ENCODE results near the gene CCNH. TPM values are rescaled to one million over a fixed set of nuclear protein-coding genes. Genes with fewer than 3 reads are reported as not detected.

The CCNH gene
- total and polyA plus RNA-seq, 3 donors from 2014 or later, result 105 to 167 (median 142) TPM

GRCh38 chr5:87442419-87442818 is 29.7 kb upstream of the CCNH start:
- TF ChIP-seq POLR2A (IDR thresholded peaks at IDR 0.05), result no peak
- no peak for TF ChIP-seq CTCF (IDR thresholded peaks at IDR 0.05)
- 59 to 83% methylated on average over 1 of the region's 1 CpG for WGBS, 2 donors
- H3K36me3 ChIP-seq (ENCODE audit: low read depth, missing control alignments), result no peaks in the 10 kb centered on the region
- no peak overlapping the region for H3K27ac ChIP-seq
- H3K4me1 ChIP-seq, result no peaks in the 10 kb centered on the region
- H3K27me3 ChIP-seq, result no peaks in the 10 kb centered on the region
- no peak for DNase-seq
- H3K9me3 ChIP-seq, result no peaks in the 10 kb centered on the region
- intact Hi-C loops (cut with DNase I; ENCODE audit: low total_unique reads), result no loop called here
- no peak overlapping the region for H3K4me3 ChIP-seq

- H3K27ac ChIP-seq, result no peak overlapping the region
- H3K36me3 ChIP-seq (ENCODE audit: low read depth, missing control alignments), result no peaks in the 10 kb centered on the region
- no peak for TF ChIP-seq POLR2A (IDR thresholded peaks at IDR 0.05)
- TF ChIP-seq CTCF (IDR thresholded peaks at IDR 0.05), result no peak
- H3K9me3 ChIP-seq, result no peaks in the 10 kb centered on the region
- no peaks in the 10 kb centered on the region for H3K4me1 ChIP-seq
- no peak for DNase-seq
- 86 to 88% methylated on average over 2 of the region's 2 CpGs for WGBS, 2 donors
- H3K27me3 ChIP-seq, result no peaks in the 10 kb centered on the region
- no peak overlapping the region for H3K4me3 ChIP-seq
- intact Hi-C loops (cut with DNase I; ENCODE audit: low total_unique reads), result no loop called here
Measured at GRCh38 chr5:87438231-87438630, 25.5 kb upstream of the CCNH start.

GRCh38 chr5:87437724-87438123 is 25.0 kb upstream of the CCNH start:
- 76 to 90% methylated on average over 1 of the region's 1 CpG for WGBS, 2 donors

GRCh38 chr5:87435144-87435694 is 22.5 kb upstream of the CCNH start:
- Histone ChIP-seq H3K27ac (no peak overlapping the region), H3K9me3 (no peaks in the 10 kb centered on the region), H3K36me3 (ENCODE audit: low read depth, missing control alignments) (no peaks in the 10 kb centered on the region), H3K4me3 (no peak overlapping the region), H3K4me1 (no peaks in the 10 kb centered on the region), H3K27me3 (no peaks in the 10 kb centered on the region)
- DNase-seq, result no peak
- 56 to 63% methylated on average over 2 of the region's 2 CpGs for WGBS, 2 donors
- TF ChIP-seq POLR2A (IDR thresholded peaks at IDR 0.05), result no peak
- TF ChIP-seq CTCF (IDR thresholded peaks at IDR 0.05), result no peak
- intact Hi-C loops (cut with DNase I; ENCODE audit: low total_unique reads), result no loop called here

More at GRCh38 chr5:87437724-87438123, 25.0 kb upstream of the CCNH start:
- intact Hi-C loops (cut with DNase I; ENCODE audit: low total_unique reads), result no loop called here
- Histone ChIP-seq H3K4me1 (no peaks in the 10 kb centered on the region), H3K4me3 (no peak overlapping the region), H3K27ac (no peak overlapping the region), H3K36me3 (ENCODE audit: low read depth, missing control alignments) (no peaks in the 10 kb centered on the region), H3K27me3 (no peaks in the 10 kb centered on the region), H3K9me3 (no peaks in the 10 kb centered on the region)
- DNase-seq, result no peak
- no peak for TF ChIP-seq CTCF (IDR thresholded peaks at IDR 0.05)
- TF ChIP-seq POLR2A (IDR thresholded peaks at IDR 0.05), result no peak

GRCh38 chr5:87434461-87434860 is 21.7 kb upstream of the CCNH start:
- WGBS, 2 donors, result 44 to 59% methylated on average over 1 of the region's 1 CpG
- intact Hi-C loops (cut with DNase I; ENCODE audit: low total_unique reads), result no loop called here
- Histone ChIP-seq H3K9me3 (no peaks in the 10 kb centered on the region), H3K36me3 (ENCODE audit: low read depth, missing control alignments) (no peaks in the 10 kb centered on the region), H3K27me3 (no peaks in the 10 kb centered on the region), H3K27ac (no peak overlapping the region), H3K4me1 (no peaks in the 10 kb centered on the region), H3K4me3 (no peak overlapping the region)
- no peak for DNase-seq
- TF ChIP-seq POLR2A (IDR thresholded peaks at IDR 0.05), result no peak

Data from testis (tissue), 3 donors.